NCI-H748 treated with DMSO at 0.1 percent for 48 hours (cell line): ENCODE data around the gene PLA2G2E.
A peak's percentile ranks its signal among the peaks of the same experiment; 100 is the strongest.
"Not testable (repeated sequence)": the region's sequence is repeated elsewhere in the genome, so short reads cannot be mapped to it uniquely, and the experiment has no call there.

ENCODE experiments used
- DNase-seq: peaks from one replicate; lab custom pipeline; 2025; lab: John Stamatoyannopoulos, UW

The PLA2G2E gene

DNA sequence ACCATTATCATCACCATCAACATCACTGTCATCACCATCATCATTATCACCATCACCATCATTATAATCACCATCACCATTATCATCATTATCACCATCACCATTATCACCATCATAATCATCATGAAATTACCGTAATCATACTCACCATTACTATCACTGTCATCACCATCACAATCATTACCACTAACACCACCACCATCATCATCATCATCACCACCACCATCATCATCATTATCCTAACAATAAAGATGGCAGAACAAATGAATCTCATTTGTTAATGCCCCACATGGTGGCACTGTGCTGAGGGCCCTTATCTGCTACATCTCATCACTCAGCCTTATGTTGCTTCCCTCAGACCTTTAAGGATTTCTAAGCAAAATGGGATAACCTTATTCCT lies 9.4 kb upstream of the PLA2G2E start:
- no peak for DNase-seq

DNA sequence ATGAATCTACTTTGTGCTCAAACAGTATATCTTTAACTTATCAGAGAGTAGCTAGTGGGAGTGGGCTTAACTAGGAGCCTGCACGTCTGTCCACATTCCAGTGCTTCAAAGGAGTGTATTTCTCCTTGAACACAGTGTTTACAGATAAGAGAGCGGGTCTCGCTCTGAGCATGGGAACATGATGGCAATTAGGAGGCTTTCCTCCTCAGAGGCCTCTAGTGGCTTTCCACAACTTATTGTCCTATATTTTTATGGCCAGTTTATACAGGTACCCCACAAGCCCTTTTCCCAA lies 3.7 kb upstream of the PLA2G2E start:
- DNase-seq = not testable (repeated sequence)

DNA sequence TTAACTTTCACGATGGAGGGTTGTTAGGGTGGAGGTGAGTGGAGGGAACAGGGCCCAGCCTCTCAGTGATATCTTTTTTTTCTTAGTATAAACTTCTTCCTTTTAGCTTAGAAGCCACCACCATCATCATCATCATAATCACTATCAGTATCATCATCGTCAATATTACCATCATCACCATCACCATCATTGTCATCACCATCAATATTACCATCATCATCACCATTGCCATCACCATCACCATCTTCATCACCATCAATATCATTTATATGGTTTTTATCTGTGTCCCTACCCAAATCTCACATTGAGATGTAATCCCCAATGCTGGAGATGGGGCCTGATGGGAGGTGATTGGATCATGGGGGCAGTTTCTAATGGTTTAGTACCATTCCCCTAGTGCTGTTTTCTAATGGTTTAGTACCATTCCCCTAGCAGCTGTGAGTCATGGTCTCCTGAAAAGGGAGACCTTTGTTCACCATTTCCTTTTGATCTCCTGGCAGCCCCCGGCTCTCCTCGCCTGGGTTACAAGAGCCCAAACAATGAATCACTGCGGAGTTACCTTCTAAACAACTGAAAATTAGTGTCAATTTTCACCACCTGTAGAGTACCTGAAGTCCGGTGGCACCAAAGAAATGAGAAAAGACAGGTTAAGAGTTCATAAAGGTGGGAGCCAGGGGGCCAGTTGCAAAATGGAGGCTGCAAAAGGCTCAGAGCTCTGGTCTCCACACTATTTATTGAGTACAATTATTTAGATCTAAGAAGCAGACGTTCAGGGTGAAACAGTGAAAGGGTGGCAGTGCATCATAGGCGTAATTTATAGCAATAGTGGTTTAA lies 3.1 kb upstream of the PLA2G2E start:
- no peak for DNase-seq

DNA sequence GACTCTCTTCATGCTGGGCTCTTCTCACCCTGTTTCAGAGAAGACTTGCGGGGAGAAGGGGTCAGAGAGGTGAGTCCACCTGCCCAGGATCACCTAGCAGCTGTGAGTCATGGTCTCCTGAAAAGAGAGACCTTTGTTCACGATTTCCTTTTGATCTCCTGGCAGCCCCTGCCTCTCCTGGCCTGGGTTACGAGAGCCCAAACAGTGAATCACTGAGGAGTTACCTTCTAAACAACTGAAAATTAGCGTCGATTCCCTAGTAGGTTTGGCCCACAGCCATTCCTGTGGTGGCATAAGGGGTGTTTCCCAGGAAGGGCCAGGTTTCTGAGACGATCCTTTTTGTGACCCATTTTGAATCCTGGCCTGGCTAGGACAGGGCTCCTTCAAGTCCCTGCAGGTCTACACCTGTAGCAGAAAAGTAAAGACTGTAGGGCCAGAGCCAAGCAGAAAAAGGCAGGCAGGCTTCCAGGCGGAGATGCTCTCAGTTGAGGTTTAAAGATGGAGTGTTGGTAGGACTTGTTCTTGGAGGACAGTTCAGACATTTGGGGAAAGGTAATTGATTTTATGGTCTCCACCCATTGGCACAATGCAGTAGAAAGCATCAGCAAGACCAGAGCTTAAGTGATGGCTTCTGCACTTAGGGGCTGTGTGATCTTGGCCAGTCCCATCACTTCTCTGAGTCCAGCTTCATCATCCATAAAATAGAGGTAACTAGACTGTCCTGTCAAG lies 2.1 kb upstream of the PLA2G2E start:
- no peak for DNase-seq

DNA sequence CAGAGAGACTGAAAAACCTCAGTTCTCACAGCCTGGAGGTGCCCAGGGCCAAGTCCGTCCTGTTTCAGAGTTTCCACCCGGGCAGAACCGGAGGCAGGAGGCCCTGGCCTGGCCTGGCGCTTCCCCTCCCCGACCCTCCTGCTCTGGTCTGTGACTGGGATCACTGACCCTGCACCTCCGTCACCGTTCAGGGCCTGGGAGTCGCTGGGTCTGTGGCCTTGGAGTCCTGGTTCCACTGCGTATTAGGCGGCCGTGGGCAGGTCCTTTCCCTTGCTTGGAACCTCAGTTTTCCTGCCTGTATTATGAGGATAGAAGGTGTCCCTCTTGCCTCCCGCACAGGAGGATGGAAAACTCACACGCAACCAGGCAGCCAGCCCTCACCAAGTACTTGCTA lies 533 bp upstream of the PLA2G2E start:
- no peak for DNase-seq

DNA sequence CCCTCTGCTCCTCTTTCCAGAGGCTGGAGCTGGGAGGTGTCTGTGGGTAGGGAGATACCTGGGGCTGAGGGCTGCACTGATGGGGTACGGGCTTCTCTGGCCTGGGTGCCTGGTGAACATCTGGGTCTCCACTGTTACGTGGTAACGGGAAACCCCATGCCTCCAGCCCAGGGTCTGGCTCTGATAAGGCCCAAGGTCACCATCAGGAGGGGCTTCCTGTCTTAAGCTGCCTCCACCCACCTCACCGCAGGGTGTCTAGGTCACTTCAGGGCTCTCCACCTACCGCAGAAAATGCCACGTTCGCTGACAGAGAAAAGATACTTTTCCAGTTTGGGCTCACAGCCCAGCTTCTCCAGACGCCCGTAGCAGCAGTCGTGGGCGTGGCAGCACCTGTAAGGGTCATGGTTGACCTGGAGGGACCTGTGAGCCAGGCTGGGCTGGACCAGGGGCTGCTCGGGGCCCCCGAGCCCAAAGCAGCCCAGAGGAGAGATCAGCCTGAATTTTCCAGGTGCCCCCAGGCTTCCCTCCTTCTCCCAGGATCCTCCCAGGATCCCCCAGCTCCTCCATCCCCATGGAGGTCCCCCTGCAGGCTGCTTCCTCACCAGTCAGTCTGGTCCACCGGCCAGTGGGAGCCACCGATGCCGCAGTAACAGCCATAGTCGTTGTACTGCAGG lies 1.3 kb downstream of the PLA2G2E start:
- no peak for DNase-seq

DNA sequence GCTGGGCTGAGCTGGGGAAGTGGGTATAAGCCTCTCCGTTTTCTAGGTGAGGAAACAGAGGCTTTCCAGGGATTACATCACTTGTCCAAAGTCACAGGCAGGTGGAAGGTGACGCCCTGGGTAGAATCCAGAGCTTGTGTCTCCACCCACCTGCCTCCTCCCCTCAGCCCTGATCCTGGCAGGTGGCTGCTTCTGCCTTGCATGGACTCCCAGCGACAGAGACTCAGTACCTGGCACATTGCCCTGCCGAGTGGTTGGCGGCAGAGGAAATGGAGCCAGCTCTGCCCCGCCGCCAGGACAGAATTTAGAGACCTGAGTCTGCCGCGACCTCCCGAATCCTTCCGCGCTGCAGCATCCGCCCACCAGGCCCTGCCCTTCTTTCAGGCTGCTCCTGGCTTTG lies 2.1 kb downstream of the PLA2G2E start:
- no peak for DNase-seq

DNA sequence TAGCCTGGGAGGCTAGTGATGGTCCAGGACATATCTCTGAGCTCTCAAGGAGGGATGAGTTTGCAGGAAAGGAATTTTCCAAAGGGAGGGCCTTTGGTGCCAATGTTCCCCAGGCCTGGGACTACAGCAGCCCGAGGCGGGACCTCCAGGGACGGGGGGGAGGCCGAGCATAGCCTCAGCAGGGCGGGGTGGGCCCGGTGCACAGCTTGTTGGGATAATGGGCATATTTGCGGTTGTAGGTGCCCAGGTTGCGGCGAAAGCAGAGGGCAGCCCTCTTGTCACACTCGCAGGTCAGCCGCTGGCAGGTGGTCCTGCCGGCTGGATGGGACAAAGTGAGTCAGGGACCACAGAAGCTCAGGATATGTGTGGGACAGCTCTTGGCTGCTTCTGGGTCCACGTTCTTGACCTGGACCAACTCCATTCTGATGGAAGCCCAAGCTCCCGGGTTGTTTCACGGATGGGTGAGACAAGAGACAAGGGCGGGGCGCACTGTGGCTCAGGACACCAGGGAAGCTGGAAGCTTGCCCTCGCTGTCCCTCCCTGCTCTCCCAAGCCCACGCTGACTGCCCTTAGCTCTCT lies 3.2 kb downstream of the PLA2G2E start:
- no peak for DNase-seq

DNA sequence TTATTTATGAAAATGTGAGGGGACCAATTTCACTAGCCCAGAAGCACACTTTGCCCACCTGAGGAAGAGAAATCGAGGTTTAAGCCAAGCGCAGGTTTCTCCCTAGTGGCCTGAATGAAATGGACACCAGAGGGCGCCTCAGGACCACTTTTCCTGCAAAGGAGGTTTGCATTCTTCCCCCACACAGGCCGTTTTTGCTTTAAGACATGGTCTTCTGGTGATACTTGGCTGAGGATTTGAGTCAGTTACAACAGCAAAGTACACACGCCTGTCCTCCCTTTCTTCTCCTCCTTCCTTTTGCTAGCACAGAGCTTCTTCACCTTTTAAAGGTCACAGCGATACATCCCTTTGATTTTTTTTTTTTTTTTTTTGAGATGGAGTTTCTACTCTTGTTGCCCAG lies 5.4 kb downstream of the PLA2G2E start:
- peak; percentile 37 for DNase-seq

DNA sequence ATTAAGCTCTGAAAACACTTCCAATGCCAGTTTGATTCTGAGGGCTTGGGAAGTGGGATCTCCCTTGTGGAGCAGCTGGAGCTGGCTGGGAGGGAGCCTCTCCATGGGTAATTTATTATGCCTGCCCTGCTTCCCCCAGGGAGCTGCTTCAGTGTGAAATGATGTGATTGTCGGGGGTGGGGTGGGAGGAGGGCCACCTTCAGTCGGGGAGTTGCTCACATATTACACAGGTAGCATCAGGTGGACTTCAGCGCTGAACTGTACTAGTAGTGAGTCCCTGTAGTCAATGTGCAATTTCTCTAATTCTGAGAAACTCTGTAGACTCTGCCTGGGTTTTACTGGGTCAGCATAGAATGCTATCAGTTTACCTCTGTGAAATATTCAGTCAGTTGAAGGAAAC lies 12.8 kb downstream of the PLA2G2E start:
- DNase-seq = no peak

DNA sequence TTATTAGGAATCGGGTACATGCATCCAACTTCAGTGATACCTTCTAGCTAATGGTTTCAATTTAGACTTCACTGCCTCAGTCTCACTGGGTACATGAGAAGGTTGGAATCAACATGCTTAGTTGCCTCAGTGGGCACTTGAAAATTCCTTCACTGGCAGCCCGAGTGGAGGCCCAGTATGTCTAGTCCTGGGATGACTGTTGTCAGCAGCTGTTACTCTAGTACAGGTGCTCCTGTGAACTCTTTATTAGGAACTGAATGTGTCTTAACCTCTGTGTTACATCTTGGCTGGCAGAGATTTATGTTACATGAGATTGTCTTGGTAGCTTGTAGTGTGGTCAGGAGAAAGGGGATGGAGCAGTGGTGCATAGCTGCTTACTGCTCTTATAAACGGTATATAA lies 13.4 kb downstream of the PLA2G2E start:
- DNase-seq = no peak

DNA sequence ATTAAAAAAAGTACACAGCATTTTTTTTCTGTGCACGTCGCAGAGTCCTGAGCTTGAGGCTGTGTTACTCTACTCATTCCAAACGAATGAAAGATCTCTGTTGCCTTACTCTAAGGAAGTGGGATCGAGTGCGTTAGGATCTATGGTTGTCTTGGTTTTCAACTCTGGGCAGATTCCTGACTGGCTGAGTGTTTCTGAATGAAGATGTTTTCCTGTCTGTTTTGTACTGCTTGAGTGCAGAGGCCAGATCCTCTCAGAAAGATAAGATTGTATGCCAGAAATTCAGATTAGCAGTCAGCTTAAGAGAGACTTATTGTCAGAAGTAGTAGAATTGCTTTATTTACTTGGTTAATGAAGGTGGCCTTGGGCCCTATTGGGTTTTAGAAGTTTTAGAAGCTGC lies 14.0 kb downstream of the PLA2G2E start:
- DNase-seq = no peak

DNA sequence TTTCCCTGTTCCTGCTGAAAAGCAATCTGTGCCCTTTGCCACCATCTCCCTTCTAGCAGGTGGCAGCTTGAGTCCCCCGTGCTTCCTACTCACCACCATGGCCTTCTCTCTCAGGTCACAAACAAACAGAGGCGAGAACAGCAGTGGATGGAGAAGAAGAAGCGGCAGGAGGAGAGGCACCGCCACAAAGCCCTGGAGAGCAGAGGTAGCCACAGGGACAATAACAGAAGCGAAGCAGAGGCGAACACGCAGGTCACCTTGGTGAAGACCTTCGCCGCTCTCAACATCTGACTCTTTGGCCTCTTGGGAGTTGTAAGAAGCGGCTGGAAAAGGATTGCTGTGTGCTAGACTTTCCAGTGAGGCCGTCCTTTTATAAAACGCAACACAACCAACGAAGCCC lies 16.0 kb downstream of the PLA2G2E start:
- no peak for DNase-seq

DNA sequence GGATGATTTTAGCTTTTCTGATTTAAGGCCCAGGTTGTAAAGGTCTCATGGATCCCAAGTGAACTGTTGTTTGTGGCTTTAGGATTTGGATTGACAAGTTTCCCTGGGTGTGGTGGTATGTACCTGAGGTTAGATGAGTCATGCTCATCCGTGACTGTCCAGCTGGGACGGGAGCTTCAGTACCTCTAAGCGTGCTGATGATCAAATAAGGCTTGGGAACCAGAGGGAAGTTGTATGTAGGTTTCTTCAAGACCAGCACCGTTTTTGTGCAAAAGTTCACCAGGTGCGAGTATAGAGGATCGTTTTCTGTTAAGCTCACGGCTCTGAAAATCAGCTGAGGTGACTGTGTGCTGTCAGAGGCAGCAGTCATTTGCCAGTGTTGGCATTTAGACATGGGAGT lies 19.8 kb downstream of the PLA2G2E start:
- no peak for DNase-seq

DNA sequence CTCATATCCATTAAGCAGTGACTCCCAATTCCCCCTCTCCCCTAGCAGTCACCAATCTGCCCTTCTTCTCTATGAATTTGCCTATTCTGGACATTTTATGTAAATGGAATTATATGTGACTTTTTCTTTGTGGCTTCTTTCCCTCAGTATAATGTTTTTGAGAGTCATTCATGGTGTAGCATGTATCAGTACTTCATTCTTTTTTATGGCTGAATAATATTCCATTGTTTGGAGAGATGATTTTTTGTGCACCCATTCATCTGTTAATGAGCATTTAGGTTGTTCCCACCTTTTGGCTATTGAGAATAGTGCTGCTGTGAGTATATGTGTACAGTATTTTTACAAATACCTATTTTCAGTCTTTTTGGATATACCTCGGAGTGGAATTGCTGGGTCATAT lies 21.8 kb downstream of the PLA2G2E start:
- no peak for DNase-seq

DNA sequence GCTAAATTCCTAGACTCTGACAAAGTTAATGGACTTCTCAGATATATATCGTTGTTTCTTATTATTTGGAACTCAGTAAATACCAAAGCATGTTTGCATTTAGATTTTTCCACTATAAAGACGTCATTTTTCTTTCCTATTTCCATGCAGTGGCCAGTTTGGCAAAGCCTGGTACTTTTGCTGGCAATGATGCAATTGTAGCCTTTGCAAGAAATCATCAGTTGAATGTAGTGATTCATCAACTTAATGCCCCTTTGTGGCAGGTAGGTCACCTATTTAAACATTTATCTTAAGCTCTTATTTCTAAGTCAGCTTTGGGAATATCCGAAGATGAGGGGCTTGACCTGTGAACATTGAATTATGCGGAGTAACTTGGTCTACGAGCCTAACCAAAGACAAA lies 29.2 kb downstream of the PLA2G2E start:
- DNase-seq = no peak

DNA sequence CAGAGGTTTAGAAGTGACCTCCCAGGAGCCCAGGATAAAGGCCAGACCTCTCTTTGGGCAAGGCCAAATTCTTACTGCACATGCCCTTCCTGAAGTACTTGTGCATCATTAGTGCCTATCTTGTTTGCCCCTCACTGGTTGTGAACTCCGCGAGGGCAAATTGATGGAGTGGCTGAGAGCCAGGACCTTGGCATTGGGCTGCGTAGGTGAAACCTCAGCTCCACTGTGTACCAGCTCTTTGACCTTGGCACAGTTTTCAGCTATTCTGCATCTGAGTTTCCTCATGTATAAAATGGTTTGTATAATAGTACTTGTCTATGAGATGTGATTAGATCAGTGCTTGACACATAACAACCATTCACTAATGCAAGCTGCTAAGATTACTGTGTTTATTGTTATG lies 29.7 kb downstream of the PLA2G2E start:
- DNase-seq = no peak

DNA sequence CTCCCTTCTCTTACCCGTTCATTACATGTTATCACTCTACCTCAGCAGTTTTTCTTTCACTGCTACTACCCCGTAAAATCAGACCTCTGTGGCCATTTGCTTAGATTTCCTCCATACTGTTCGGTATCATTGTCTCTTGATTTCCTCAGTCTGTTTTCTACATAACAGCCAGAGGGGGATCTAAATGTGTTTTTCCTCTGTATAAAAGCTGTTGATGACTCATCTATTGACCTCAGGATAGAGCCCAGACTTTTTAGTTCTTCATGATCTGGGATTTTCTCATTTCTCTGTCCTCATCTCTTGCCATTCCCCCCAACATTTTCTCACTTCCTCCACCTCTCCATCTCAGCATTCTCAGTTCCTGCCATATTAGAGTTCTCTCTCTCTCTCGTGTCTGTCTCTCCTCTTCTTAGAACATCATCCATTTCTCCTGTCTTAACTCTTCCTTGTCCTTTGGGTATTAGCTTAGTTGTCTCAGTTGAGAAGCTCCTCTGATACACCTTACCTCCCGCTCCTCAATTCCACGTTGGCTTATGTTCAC lies 30.7 kb downstream of the PLA2G2E start:
- DNase-seq = no peak

DNA sequence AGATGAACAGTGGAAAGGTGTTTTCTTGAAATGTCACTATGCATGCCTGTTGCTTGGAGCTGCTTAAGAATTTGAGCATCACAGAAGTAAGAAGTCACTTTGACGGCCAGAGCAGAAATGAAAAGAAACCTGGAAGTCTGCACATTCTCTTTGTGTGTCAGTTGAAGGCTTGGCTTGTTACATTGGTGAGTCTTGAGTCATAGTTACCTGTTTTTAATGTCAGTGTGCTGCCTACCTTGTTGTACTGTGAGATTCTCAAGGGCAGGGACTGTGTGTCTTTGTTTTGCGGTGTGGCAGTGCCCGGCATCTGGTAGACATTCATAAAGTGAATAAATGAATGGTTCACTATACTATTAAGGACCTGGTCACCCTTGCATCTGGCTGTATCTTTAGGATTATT lies 31.3 kb downstream of the PLA2G2E start:
- no peak for DNase-seq

DNA sequence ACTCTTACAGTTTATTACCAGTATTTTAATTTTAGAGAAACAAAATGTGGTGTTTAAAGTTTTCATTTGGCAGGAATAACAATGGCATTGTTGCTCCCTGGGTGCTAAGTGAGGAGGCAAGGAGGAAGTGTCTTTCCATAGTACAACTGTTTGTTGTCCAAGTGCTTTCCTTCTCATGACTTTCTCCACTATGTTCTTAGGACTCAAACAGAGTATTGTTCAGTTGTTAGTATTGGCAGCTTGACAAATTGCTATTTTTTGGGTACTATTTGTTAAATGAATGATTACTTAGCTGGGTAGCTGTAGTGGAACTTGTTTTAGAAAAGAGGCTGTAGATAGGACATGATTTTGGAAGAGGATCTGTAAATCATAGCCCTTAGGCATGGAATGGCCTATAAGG lies 33.8 kb downstream of the PLA2G2E start:
- DNase-seq = no peak

DNA sequence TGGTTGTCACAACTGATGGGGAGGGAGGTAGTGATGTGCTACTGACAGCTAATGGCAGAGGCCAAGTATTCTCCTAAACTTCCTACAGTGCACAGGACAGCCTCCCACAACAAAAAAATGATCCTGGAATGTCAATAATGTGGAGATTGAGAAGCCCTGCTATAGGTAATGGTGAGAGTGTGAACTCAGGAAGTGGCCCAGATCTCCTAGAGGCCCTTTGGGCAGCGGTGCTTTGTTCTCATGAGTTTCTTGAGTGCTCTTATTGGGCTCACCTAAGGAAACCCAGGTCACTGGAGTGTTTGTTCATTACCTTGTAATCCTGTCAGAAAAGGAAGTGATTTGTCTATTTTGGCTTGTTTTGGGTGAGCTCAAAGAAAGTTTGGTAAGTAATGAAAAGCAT lies 35.3 kb downstream of the PLA2G2E start:
- no peak for DNase-seq

DNA sequence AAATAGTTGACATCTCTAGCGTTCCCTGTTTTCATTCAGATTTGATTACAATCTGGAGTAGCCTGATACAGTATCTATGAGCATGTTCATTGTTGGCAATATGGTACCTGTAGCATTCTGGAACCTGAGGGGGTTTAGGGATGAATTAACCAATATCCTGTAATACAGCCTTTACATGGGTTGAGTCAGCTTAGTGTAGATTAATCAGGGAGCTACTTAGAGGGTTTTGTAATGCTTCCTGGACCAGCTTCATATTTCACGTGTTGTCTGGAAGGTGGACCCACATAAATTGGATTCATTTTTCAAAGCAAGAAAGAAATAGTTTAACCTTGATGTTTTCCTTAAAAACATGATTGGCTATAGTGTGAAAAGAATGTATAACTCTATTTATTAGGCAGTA lies 37.6 kb downstream of the PLA2G2E start:
- no peak for DNase-seq

DNA sequence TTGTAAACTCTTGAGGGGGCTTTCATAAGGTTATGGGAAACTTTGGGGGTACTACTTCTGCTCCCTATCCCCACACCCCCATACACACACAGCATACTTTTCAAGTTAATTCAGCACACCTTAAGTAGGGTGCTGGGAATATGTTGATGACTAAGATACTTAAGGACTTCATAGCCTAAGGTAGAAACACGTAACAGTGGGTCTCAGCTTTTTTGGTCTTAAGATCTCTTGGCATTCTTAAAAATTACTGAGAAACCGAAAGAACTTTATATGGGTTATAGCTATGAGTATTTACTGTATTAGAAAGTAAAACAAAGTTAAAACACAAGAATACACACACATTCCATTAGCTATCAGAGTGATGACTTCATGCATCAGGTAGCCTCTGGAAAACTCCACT lies 39.1 kb downstream of the PLA2G2E start:
- no peak for DNase-seq
